ENCODE measurements around the gene ADRM1. TPM values are rescaled to one million over a fixed set of nuclear protein-coding genes. Genes with fewer than 3 reads are reported as not detected.

The ADRM1 gene
- total and polyA plus RNA-seq, 10 of the 15 experiments (the other 5 are each of a cell fraction or from before 2014, with no cell fraction given) = 3.4 to 213 (median 95.9) TPM

- TF ChIP-seq MYC (IDR thresholded peaks at IDR 0.05; ENCODE audit: insufficient read depth, insufficient read length, insufficient replicate concordance, low read length, severe bottlenecking) = no peak
- TF ChIP-seq CREB1 (IDR thresholded peaks at IDR 0.05; ENCODE audit: low read depth) = peak; percentile 59; the same call in 1 of the 2 replicates
- peak; percentile 66; the same call in 1 of the 2 replicates for TF ChIP-seq ATF7 (IDR thresholded peaks at IDR 0.05; ENCODE audit: low read depth)
- TF ChIP-seq MAX (IDR thresholded peaks at IDR 0.05; ENCODE audit: low read depth, low read length) = no peak
- TF ChIP-seq POLR2A (IDR thresholded peaks at IDR 0.05; ENCODE audit: low read depth, low read length) = 0 out of 2 replicates have a peak, but pooled peaks have one; percentile 49
- TF ChIP-seq, protein P1, sequence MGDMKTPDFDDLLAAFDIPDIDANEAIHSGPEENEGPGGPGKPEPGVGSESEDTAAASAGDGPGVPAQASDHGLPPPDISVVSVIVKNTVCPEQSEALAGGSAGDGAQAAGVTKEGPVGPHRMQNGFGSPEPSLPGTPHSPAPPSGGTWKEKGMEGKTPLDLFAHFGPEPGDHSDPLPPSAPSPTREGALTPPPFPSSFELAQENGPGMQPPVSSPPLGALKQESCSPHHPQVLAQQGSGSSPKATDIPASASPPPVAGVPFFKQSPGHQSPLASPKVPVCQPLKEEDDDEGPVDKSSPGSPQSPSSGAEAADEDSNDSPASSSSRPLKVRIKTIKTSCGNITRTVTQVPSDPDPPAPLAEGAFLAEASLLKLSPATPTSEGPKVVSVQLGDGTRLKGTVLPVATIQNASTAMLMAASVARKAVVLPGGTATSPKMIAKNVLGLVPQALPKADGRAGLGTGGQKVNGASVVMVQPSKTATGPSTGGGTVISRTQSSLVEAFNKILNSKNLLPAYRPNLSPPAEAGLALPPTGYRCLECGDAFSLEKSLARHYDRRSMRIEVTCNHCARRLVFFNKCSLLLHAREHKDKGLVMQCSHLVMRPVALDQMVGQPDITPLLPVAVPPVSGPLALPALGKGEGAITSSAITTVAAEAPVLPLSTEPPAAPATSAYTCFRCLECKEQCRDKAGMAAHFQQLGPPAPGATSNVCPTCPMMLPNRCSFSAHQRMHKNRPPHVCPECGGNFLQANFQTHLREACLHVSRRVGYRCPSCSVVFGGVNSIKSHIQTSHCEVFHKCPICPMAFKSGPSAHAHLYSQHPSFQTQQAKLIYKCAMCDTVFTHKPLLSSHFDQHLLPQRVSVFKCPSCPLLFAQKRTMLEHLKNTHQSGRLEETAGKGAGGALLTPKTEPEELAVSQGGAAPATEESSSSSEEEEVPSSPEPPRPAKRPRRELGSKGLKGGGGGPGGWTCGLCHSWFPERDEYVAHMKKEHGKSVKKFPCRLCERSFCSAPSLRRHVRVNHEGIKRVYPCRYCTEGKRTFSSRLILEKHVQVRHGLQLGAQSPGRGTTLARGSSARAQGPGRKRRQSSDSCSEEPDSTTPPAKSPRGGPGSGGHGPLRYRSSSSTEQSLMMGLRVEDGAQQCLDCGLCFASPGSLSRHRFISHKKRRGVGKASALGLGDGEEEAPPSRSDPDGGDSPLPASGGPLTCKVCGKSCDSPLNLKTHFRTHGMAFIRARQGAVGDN (IDR thresholded peaks at IDR 0.05) = 0 out of 2 replicates have a peak, but pooled peaks have one; percentile 15
- peak; percentile 37; the same call in 1 of the 2 replicates for TF ChIP-seq PKNOX1 (IDR thresholded peaks at IDR 0.05)
- no peak for TF ChIP-seq STAT3 (IDR thresholded peaks at IDR 0.05; ENCODE audit: low read depth, low read length)
- no peak for TF ChIP-seq SMC3 (IDR thresholded peaks at IDR 0.05; ENCODE audit: borderline replicate concordance, low read length)
- TF ChIP-seq NKRF (conservative IDR thresholded peaks at IDR 0.05) = no peak
- TF ChIP-seq NFIC (IDR thresholded peaks at IDR 0.05; ENCODE audit: low read depth, low read length) = 0 out of 2 replicates have a peak, but pooled peaks have one; percentile 25
- TF ChIP-seq SIN3A (IDR thresholded peaks at IDR 0.05; ENCODE audit: low read depth, low read length) = no peak
- TF ChIP-seq NFXL1 (IDR thresholded peaks at IDR 0.05; ENCODE audit: borderline replicate concordance) = no peak
- TF ChIP-seq RBBP5 (conservative IDR thresholded peaks at IDR 0.05) = no peak
- TF ChIP-seq ZNF384 (IDR thresholded peaks at IDR 0.05; ENCODE audit: borderline replicate concordance, low read depth, low read length) = no peak
- no peak for TF ChIP-seq KAT2A (conservative IDR thresholded peaks at IDR 0.05; ENCODE audit: control insufficient read depth, low read depth, low read length)
- TF ChIP-seq RELB (IDR thresholded peaks at IDR 0.05; ENCODE audit: low read depth) = peak; percentile 48; the same call in 1 of the 2 replicates
- peak; percentile 29; the same call in 1 of the 2 replicates for TF ChIP-seq MXI1 (IDR thresholded peaks at IDR 0.05; ENCODE audit: low read depth, low read length)
- TF ChIP-seq RB1 (IDR thresholded peaks at IDR 0.05; ENCODE audit: borderline replicate concordance) = no peak
- no peak for TF ChIP-seq NR2C1 (IDR thresholded peaks at IDR 0.05)
- 0 out of 2 replicates have a peak, but pooled peaks have one; percentile 16 for TF ChIP-seq TCF3 (IDR thresholded peaks at IDR 0.05; ENCODE audit: borderline replicate concordance, insufficient read depth, low read depth, low read length)
- TF ChIP-seq SIX5 (IDR thresholded peaks at IDR 0.05; ENCODE audit: low read depth, low read length, severe bottlenecking) = no peak
Measured at GRCh38 chr20:62339647-62340062, 36.9 kb downstream of the ADRM1 start (continued).
